Thyroid gland (tissue), 4 donors: Measurements from ENCODE around the gene KCNMB4. TPM values are rescaled to one million over a fixed set of nuclear protein-coding genes. Genes with fewer than 3 reads are reported as not detected.

ENCODE experiments used
- DNase-seq, 2 donors: peaks; one replicate each; pipeline ENCODE4 v3.0.0-alpha.2; 2019
- H3K27ac ChIP-seq, 3 donors: fragments of 200-600 bp; sonication (generic); 1 replicate in 2 of 3; 2 replicates in 1 of 3; pipeline ENCODE4 v1.5.1; 2016 to 2019; ENCODE audit warnings: mild to moderate bottlenecking in 1 of 3, moderate library complexity in 1 of 3
- H3K27me3 ChIP-seq: fragments of 200-600 bp; sonication (generic); one replicate; pipeline ENCODE4 v1.5.1; 2019
- H3K36me3 ChIP-seq, 2 donors: fragments of 200-600 bp; sonication (generic); one replicate each; pipeline ENCODE4 v1.5.1; 2016 to 2019
- H3K4me1 ChIP-seq, 2 donors: fragments of 200-600 bp; sonication (generic); one replicate each; pipeline ENCODE4 v1.5.1; 2017 to 2019
- H3K4me3 ChIP-seq, 3 donors: fragments of 200-600 bp; sonication (generic); replicated peaks in 1 of 3; 1 replicate in 2 of 3; 2 replicates in 1 of 3; pipeline ENCODE4 v1.5.1; 2016; ENCODE audit warnings: mild to moderate bottlenecking in 1 of 3
- H3K9me3 ChIP-seq: fragments of 200-600 bp; sonication (generic); one replicate; pipeline ENCODE4 v1.5.1; 2017
- CTCF ChIP-seq, 6 experiments: fragments of 200-600 bp in 3 of 6; fragments of 450-650 bp in 3 of 6; sonication (generic) in 3 of 6; IDR thresholded peaks; one replicate each; pipeline ENCODE4 v1.5.1; 2016 to 2019; ENCODE audit warnings: antibody characterized with exemption in 6 of 6, mild to moderate bottlenecking in 2 of 6, inconsistent platforms in 1 of 6, moderate library complexity in 1 of 6
- POLR2A ChIP-seq, 2 donors: fragments of 450-650 bp; IDR thresholded peaks; one replicate each; pipeline ENCODE4 v1.6.1; 2017; ENCODE audit warnings: antibody characterized with exemption in 2 of 2, mild to moderate bottlenecking in 2 of 2, moderate library complexity in 1 of 2
- WGBS, 2 donors: methylation state at CpG; one replicate each; pipeline ENCODE4 v1.1.5; 2017; 5-methylcytosine and 5-hydroxymethylcytosine counted together
- intact Hi-C: fragments of 100-400 bp; cut with DNase I; formaldehyde crosslinking; loops from one replicate; pipeline ENCODE4 v1.15.1; 2023
- total RNA-seq, 4 donors: library from RNA; depleted of rRNA; stranded (reverse); fragments of >200 nt; gene quantifications; one replicate each; pipeline ENCODE4 v1.2.3, GENCODE V29; 2016

The KCNMB4 gene
- total RNA-seq: 1 to 10 TPM; 2.1 to 5.1 (median 3.8) TPM

- peak in 1 of 2 donors; percentile 33 for TF ChIP-seq POLR2A (IDR thresholded peaks at IDR 0.05)
- TF ChIP-seq CTCF (IDR thresholded peaks at IDR 0.05): no peak
- Histone ChIP-seq H3K4me3 (peak within 1 kb of the TSS; percentile 46 to 82 (median 58)), H3K36me3 (no peaks in the 10 kb centered on the region), H3K4me1 (peaks cover 7 to 14% of the 10 kb centered on the region in 2 donors), H3K9me3 (no peaks in the 10 kb centered on the region), H3K27ac (peak within 1 kb of the TSS in 2 of 3 donors; percentile 55 to 75), H3K27me3 (no peaks in the 10 kb centered on the region)
- WGBS, 2 donors: 0 to 1% methylated on average over 22 to 36 of the region's 88 CpGs
- peak; percentile 64 to 70 for DNase-seq
- intact Hi-C loops: loop anchor here (5.0 to 10.0 kb wide), 2 partner anchors 124 to 461 kb away; partner anchors contain the start of gene CNOT2
Measured at GRCh38 chr12:70365648-70366518, at the start of gene KCNMB4. KCNMB4 (plus strand) TSS chr12:70366290; CDS start chr12:70366735, 445 bp downstream.

GRCh38 chr12:70317781-70318180 is 48.3 kb upstream of the KCNMB4 start:
- intact Hi-C loops: no loop called here
- Histone ChIP-seq H3K4me3 (no peak overlapping the region), H3K9me3 (no peaks in the 10 kb centered on the region)

GRCh38 chr12:70319605-70320004 is 46.5 kb upstream of the KCNMB4 start:
- Histone ChIP-seq H3K9me3 (no peaks in the 10 kb centered on the region), H3K27ac (no peak overlapping the region), H3K4me1 (no peaks in the 10 kb centered on the region), H3K4me3 (no peak overlapping the region), H3K36me3 (no peaks in the 10 kb centered on the region), H3K27me3 (no peaks in the 10 kb centered on the region)
- DNase-seq: no peak
- 80 to 93% methylated on average over 4 of the region's 4 CpGs for WGBS, 2 donors
- intact Hi-C loops: no loop called here
- no peak for TF ChIP-seq POLR2A (IDR thresholded peaks at IDR 0.05)
- no peak for TF ChIP-seq CTCF (IDR thresholded peaks at IDR 0.05)

More at GRCh38 chr12:70317781-70318180, 48.3 kb upstream of the KCNMB4 start:
- Histone ChIP-seq H3K27me3 (no peaks in the 10 kb centered on the region), H3K27ac (no peak overlapping the region), H3K4me1 (no peaks in the 10 kb centered on the region), H3K36me3 (no peaks in the 10 kb centered on the region)
- DNase-seq: no peak
- 88 to 91% methylated on average over 3 of the region's 3 CpGs for WGBS, 2 donors
- TF ChIP-seq CTCF (IDR thresholded peaks at IDR 0.05) (no peak), POLR2A (IDR thresholded peaks at IDR 0.05) (no peak)

GRCh38 chr12:70321191-70321590 is 44.9 kb upstream of the KCNMB4 start:
- Histone ChIP-seq H3K27me3 (no peaks in the 10 kb centered on the region), H3K27ac (no peak overlapping the region), H3K4me3 (no peak overlapping the region), H3K4me1 (no peaks in the 10 kb centered on the region), H3K36me3 (no peaks in the 10 kb centered on the region), H3K9me3 (no peaks in the 10 kb centered on the region)
- intact Hi-C loops: no loop called here
- DNase-seq: no peak
- WGBS, 2 donors: 92 to 93% methylated on average over 2 of the region's 2 CpGs
- TF ChIP-seq CTCF (IDR thresholded peaks at IDR 0.05) (no peak), POLR2A (IDR thresholded peaks at IDR 0.05) (no peak)

- no peak overlapping the region for H3K4me3 ChIP-seq
- H3K36me3 ChIP-seq: no peaks in the 10 kb centered on the region
- intact Hi-C loops: no loop called here
- no peaks in the 10 kb centered on the region for H3K4me1 ChIP-seq
- H3K27me3 ChIP-seq: no peaks in the 10 kb centered on the region
- no peak overlapping the region for H3K27ac ChIP-seq
- no peak for DNase-seq
- 96 to 97% methylated on average over 2 of the region's 2 CpGs for WGBS, 2 donors
- no peak for TF ChIP-seq POLR2A (IDR thresholded peaks at IDR 0.05)
- no peak for TF ChIP-seq CTCF (IDR thresholded peaks at IDR 0.05)
- no peaks in the 10 kb centered on the region for H3K9me3 ChIP-seq
Measured at GRCh38 chr12:70327541-70327940, 38.5 kb upstream of the KCNMB4 start.
